Measurements from ENCODE around the gene TAF1C.

TAF1C gene

GRCh38 chr16:84174396-84174795, 12.5 kb downstream of the TAF1C start:
- no peaks in the 10 kb centered on the region for H3K9me3 ChIP-seq (replicated peaks; ENCODE audit: insufficient read depth, low read length)
- no peaks in the 10 kb centered on the region for H3K36me3 ChIP-seq (replicated peaks; ENCODE audit: insufficient read depth, low read length)
- no peak overlapping the region for H3K4me3 ChIP-seq (ENCODE audit: low read length)
- no peak overlapping the region for H2AFZ ChIP-seq (ENCODE audit: low read length)
- TF ChIP-seq EZH2 (optimal IDR thresholded peaks at IDR 0.05; ENCODE audit: low read depth, low read length) (no peak), EZH2phosphoT487 (IDR thresholded peaks at IDR 0.05; ENCODE audit: low read length) (no peak)
- TF ChIP-seq, protein P1, sequence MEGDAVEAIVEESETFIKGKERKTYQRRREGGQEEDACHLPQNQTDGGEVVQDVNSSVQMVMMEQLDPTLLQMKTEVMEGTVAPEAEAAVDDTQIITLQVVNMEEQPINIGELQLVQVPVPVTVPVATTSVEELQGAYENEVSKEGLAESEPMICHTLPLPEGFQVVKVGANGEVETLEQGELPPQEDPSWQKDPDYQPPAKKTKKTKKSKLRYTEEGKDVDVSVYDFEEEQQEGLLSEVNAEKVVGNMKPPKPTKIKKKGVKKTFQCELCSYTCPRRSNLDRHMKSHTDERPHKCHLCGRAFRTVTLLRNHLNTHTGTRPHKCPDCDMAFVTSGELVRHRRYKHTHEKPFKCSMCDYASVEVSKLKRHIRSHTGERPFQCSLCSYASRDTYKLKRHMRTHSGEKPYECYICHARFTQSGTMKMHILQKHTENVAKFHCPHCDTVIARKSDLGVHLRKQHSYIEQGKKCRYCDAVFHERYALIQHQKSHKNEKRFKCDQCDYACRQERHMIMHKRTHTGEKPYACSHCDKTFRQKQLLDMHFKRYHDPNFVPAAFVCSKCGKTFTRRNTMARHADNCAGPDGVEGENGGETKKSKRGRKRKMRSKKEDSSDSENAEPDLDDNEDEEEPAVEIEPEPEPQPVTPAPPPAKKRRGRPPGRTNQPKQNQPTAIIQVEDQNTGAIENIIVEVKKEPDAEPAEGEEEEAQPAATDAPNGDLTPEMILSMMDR (IDR thresholded peaks at IDR 0.05; ENCODE audit: low read length): no peak
- no peak for DNase-seq
- no peaks in the 10 kb centered on the region for H3F3A ChIP-seq (ENCODE audit: insufficient read depth, low read length)
- no peak overlapping the region for H3K9ac ChIP-seq (ENCODE audit: low read length)
- peaks cover 12% of the 10 kb centered on the region; the same call in 1 of the 2 replicates for H3K4me1 ChIP-seq (ENCODE audit: low read length)
- no peaks in the 10 kb centered on the region for H3K79me2 ChIP-seq (ENCODE audit: low read length)
- no peaks in the 10 kb centered on the region for H4K20me1 ChIP-seq (ENCODE audit: insufficient read depth, low read length)
- H3K9me2 ChIP-seq (replicated peaks; ENCODE audit: insufficient read depth, low read length): no peaks in the 10 kb centered on the region
- no peak overlapping the region for H3K4me2 ChIP-seq (ENCODE audit: low read depth, low read length)
- no peaks in the 10 kb centered on the region for H3K27me3 ChIP-seq (replicated peaks; ENCODE audit: insufficient read depth, low read length)
- H3K27ac ChIP-seq (ENCODE audit: low read length): no peak overlapping the region

GRCh38 chr16:84169765-84170310, 17.0 kb downstream of the TAF1C start:
- no peaks in the 10 kb centered on the region for H3K4me1 ChIP-seq (ENCODE audit: low read length)
- no peaks in the 10 kb centered on the region for H3K9me3 ChIP-seq (replicated peaks; ENCODE audit: insufficient read depth, low read length)
- H3K27ac ChIP-seq (ENCODE audit: low read length): no peak overlapping the region
- TF ChIP-seq EZH2phosphoT487 (IDR thresholded peaks at IDR 0.05; ENCODE audit: low read length) (no peak), EZH2 (optimal IDR thresholded peaks at IDR 0.05; ENCODE audit: low read depth, low read length) (no peak)
- TF ChIP-seq, protein P1 (IDR thresholded peaks at IDR 0.05; ENCODE audit: low read length): no peak
- no peak overlapping the region for H3K4me3 ChIP-seq (ENCODE audit: low read length)
- H2AFZ ChIP-seq (ENCODE audit: low read length): no peak overlapping the region
- no peak overlapping the region for H3K4me2 ChIP-seq (ENCODE audit: low read depth, low read length)
- no peak overlapping the region for H3K9ac ChIP-seq (ENCODE audit: low read length)
- no peaks in the 10 kb centered on the region for H3K79me2 ChIP-seq (ENCODE audit: low read length)
- H3K27me3 ChIP-seq (replicated peaks; ENCODE audit: insufficient read depth, low read length): no peaks in the 10 kb centered on the region
- no peak for DNase-seq
- no peaks in the 10 kb centered on the region for H3F3A ChIP-seq (ENCODE audit: insufficient read depth, low read length)
- H4K20me1 ChIP-seq (ENCODE audit: insufficient read depth, low read length): no peaks in the 10 kb centered on the region
- H3K9me2 ChIP-seq (replicated peaks; ENCODE audit: insufficient read depth, low read length): no peaks in the 10 kb centered on the region
- no peaks in the 10 kb centered on the region for H3K36me3 ChIP-seq (replicated peaks; ENCODE audit: insufficient read depth, low read length)

GRCh38 chr16:84166796-84167695, 19.8 kb downstream of the TAF1C start:
- no peaks in the 10 kb centered on the region for H3K4me1 ChIP-seq (ENCODE audit: low read length)

More at GRCh38 chr16:84166796-84167695, 19.8 kb downstream of the TAF1C start:
- H3K9ac ChIP-seq (ENCODE audit: low read length): no peak overlapping the region
- no peak overlapping the region for H3K4me2 ChIP-seq (ENCODE audit: low read depth, low read length)
- DNase-seq: no peak
- H3K79me2 ChIP-seq (ENCODE audit: low read length): no peaks in the 10 kb centered on the region
- H3K27ac ChIP-seq (ENCODE audit: low read length): no peak overlapping the region
- H3K27me3 ChIP-seq (replicated peaks; ENCODE audit: insufficient read depth, low read length): no peaks in the 10 kb centered on the region
- no peak overlapping the region for H2AFZ ChIP-seq (ENCODE audit: low read length)
- H3F3A ChIP-seq (ENCODE audit: insufficient read depth, low read length): no peaks in the 10 kb centered on the region
- no peaks in the 10 kb centered on the region for H4K20me1 ChIP-seq (ENCODE audit: insufficient read depth, low read length)
- H3K36me3 ChIP-seq (replicated peaks; ENCODE audit: insufficient read depth, low read length): no peaks in the 10 kb centered on the region
- TF ChIP-seq EZH2 (optimal IDR thresholded peaks at IDR 0.05; ENCODE audit: low read depth, low read length): no peak
- TF ChIP-seq EZH2phosphoT487 (IDR thresholded peaks at IDR 0.05; ENCODE audit: low read length): no peak
- TF ChIP-seq, protein P1 (IDR thresholded peaks at IDR 0.05; ENCODE audit: low read length): no peak
- H3K4me3 ChIP-seq (ENCODE audit: low read length): no peak overlapping the region
- H3K9me3 ChIP-seq (replicated peaks; ENCODE audit: insufficient read depth, low read length): no peaks in the 10 kb centered on the region
- H3K9me2 ChIP-seq (replicated peaks; ENCODE audit: insufficient read depth, low read length): no peaks in the 10 kb centered on the region
